22Rv1 (cell line): ENCODE measurements around the gene NOX3.
"Not testable (repeated sequence)": the region's sequence is repeated elsewhere in the genome, so short reads cannot be mapped to it uniquely, and the experiment has no call there.

Source experiments
- H3K27ac ChIP-seq: fragments of 450-650 bp; 2 replicates; pipeline ENCODE4 v1.5.1; 2017
- CTCF ChIP-seq: fragments of 450-650 bp; IDR thresholded peaks from 2 replicates; pipeline ENCODE4 v1.5.1; 2017; ENCODE audit warnings: mild to moderate bottlenecking
- ZFX ChIP-seq: fragments of 450-650 bp; IDR thresholded peaks from 2 replicates; pipeline ENCODE4 v1.6.1; 2017; ENCODE audit warnings: antibody characterized with exemption, borderline replicate concordance

NOX3 gene

GRCh38 chr6:155364844-155365437 lies 90.7 kb downstream of the NOX3 start:
- TF ChIP-seq CTCF, result no peak
- no peak for TF ChIP-seq ZFX
- no peak overlapping the region for H3K27ac ChIP-seq

GRCh38 chr6:155364021-155364420 lies 91.6 kb downstream of the NOX3 start:
- H3K27ac ChIP-seq, result not testable (repeated sequence)

- H3K27ac ChIP-seq, result not testable (repeated sequence)
Observed at GRCh38 chr6:155362968-155363632, 92.5 kb downstream of the NOX3 start.

- H3K27ac ChIP-seq, result no peak overlapping the region
- TF ChIP-seq CTCF, result no peak
Observed at GRCh38 chr6:155354167-155354566, 101.5 kb downstream of the NOX3 start.

- H3K27ac ChIP-seq, result no peak overlapping the region
- TF ChIP-seq CTCF, result no peak
- no peak for TF ChIP-seq ZFX
Observed at GRCh38 chr6:155352811-155353210, 102.8 kb downstream of the NOX3 start.

GRCh38 chr6:155352130-155352420 lies 103.6 kb downstream of the NOX3 start:
- TF ChIP-seq CTCF (no peak), ZFX (no peak)
- no peak overlapping the region for H3K27ac ChIP-seq

- H3K27ac ChIP-seq, result no peak overlapping the region
Observed at GRCh38 chr6:155351273-155352129, 104.1 kb downstream of the NOX3 start.

More at GRCh38 chr6:155351273-155352129, 104.1 kb downstream of the NOX3 start:
- TF ChIP-seq CTCF, result no peak
- TF ChIP-seq ZFX, result no peak
